Omental fat pad (tissue), 4 donors: ENCODE measurements around the gene PACRG. TPM values are rescaled to one million over a fixed set of nuclear protein-coding genes. Genes with fewer than 3 reads are reported as not detected.

Experiments used
- ATAC-seq: fragments of 150-250 bp; one replicate; pipeline ENCODE4 v1.9.1; 2016; ENCODE audit warnings: mild to moderate bottlenecking, moderate library complexity; ENCODE audit not compliant: low FRiP score
- DNase-seq: peaks from one replicate; pipeline ENCODE4 v3.0.0-alpha.2; 2019; ENCODE audit warnings: low spot score
- CTCF ChIP-seq, 3 donors: fragments of 450-650 bp; IDR thresholded peaks; one replicate each; pipeline ENCODE4 v1.5.1; 2016 to 2017; ENCODE audit warnings: antibody characterized with exemption in 3 of 3, mild to moderate bottlenecking in 3 of 3, moderate library complexity in 2 of 3
- total RNA-seq, 4 donors: library from RNA; depleted of rRNA; stranded (reverse); fragments of >200 nt; gene quantifications; one replicate each; pipeline ENCODE4 v1.1.0, GENCODE V29; 2016

Gene PACRG
- total RNA-seq, 4 donors from 2014 or later, result 0.48 to 2.5 (median 1.3) TPM; not detected in 1

- DNase-seq, result no peak
- TF ChIP-seq CTCF (IDR thresholded peaks at IDR 0.05), result no peak
- ATAC-seq, result no peak
These were observed 441.7 kb downstream of the PACRG start for GRCh38 chr6:163169521-163169920.

GRCh38 chr6:163170294-163170883 is 442.6 kb downstream of the PACRG start:
- ATAC-seq (no peak), DNase-seq (no peak)
- TF ChIP-seq CTCF (IDR thresholded peaks at IDR 0.05), result no peak

- DNase-seq (no peak), ATAC-seq (no peak)
- TF ChIP-seq CTCF (IDR thresholded peaks at IDR 0.05), result no peak
These were observed 446.0 kb downstream of the PACRG start for GRCh38 chr6:163173741-163174140.

GRCh38 chr6:163175301-163175700 is 447.5 kb downstream of the PACRG start:
- TF ChIP-seq CTCF (IDR thresholded peaks at IDR 0.05), result no peak
- DNase-seq (no peak), ATAC-seq (no peak)

GRCh38 chr6:163176097-163176496 is 448.3 kb downstream of the PACRG start:
- DNase-seq (no peak), ATAC-seq (no peak)
- TF ChIP-seq CTCF (IDR thresholded peaks at IDR 0.05), result no peak

- ATAC-seq (no peak), DNase-seq (no peak)
- TF ChIP-seq CTCF (IDR thresholded peaks at IDR 0.05), result no peak
These were observed 449.2 kb downstream of the PACRG start for GRCh38 chr6:163177007-163177406.

GRCh38 chr6:163177892-163178420 is 450.2 kb downstream of the PACRG start:
- no peak for DNase-seq
- no peak for ATAC-seq
- TF ChIP-seq CTCF (IDR thresholded peaks at IDR 0.05), result no peak
